Activated naive CD8-positive, alpha-beta T cell treated with anti-CD3 and anti-CD28 coated beads, Interleukin-2, amount 50 U/mL, for 24 hours (primary cell): ENCODE measurements around the gene CCR4.
"Not testable (repeated sequence)": the region's sequence is repeated elsewhere in the genome, so short reads cannot be mapped to it uniquely, and the experiment has no call there.

Experiments
- ATAC-seq: fragments of 150-1000 bp; cut with Tn5 transposase; one replicate; pipeline ENCODE4 v1.10.0; 2021
- DNase-seq: peaks from one replicate; pipeline ENCODE4 v3.0.0; 2021
- H3K27ac Mint-ChIP-seq: one replicate; pipeline ENCODE4 v1.8.0; 2021; ENCODE audit warnings: mild to moderate bottlenecking, mixed read lengths
- H3K27me3 Mint-ChIP-seq: one replicate; pipeline ENCODE4 v1.8.0; 2021; ENCODE audit warnings: mixed read lengths
- H3K36me3 Mint-ChIP-seq: one replicate; pipeline ENCODE4 v1.8.0; 2021; ENCODE audit warnings: low read depth, mixed read lengths
- H3K4me1 Mint-ChIP-seq: one replicate; pipeline ENCODE4 v1.8.0; 2021; ENCODE audit warnings: mixed read lengths
- H3K4me3 Mint-ChIP-seq: one replicate; pipeline ENCODE4 v1.8.0; 2021; ENCODE audit warnings: mild to moderate bottlenecking, moderate library complexity, mixed read lengths
- H3K9me3 Mint-ChIP-seq: one replicate; pipeline ENCODE4 v1.8.0; 2021; ENCODE audit warnings: mixed read lengths

Gene CCR4

DNA sequence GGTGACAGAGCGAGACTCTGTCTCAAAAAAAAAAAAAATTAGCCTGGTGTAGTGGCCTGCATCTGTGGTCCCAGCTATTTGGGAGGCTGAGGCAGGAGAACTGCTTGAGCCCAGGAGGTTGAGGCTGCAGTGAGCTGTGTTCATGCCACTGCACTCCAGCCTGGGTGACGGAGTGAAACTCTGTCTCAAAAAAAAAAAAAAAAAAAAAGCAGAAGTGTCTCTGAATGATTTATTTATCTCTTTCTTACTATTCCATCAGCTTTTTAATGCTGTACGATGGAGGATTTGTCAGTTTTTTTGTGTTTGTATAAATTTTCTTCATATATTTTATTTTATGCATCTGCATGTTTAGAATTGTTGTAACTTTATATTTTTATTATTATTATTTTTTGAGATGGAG, 33.5 kb downstream of the CCR4 start:
- H3K36me3 Mint-ChIP-seq, H3K27me3 Mint-ChIP-seq: not testable (repeated sequence)

DNA sequence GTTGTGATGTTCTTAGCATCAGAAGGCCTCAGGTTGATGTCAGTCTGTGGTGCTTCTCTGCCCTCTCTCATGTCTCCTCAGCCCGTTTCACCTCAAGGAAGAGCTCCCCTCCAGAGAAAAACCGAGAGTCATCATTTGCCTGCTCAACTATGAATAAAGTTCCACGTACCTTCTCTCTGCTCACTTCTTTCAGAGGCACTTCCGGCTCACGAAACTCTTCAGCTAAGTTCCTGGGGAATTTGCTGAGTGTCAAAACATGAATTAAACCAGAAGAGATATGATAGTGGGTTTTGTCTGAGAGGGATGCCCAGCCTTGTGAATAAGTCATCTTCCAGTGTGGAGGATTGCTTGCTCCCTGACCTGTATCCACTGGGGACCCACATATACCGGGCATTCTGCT, 37.7 kb downstream of the CCR4 start:
- peaks cover 39% of the 10 kb centered on the region for H3K4me1 Mint-ChIP-seq
- H3K27me3 Mint-ChIP-seq, result no peaks in the 10 kb centered on the region
- H3K4me3 Mint-ChIP-seq, result peak overlapping the region; percentile 28
- ATAC-seq, result no peak
- H3K27ac Mint-ChIP-seq, result peak overlapping the region; percentile 53
- peaks cover 17% of the 10 kb centered on the region for H3K36me3 Mint-ChIP-seq
- DNase-seq, result no peak
- H3K9me3 Mint-ChIP-seq, result no peaks in the 10 kb centered on the region

More for the DNA sequence above, 33.5 kb downstream of the CCR4 start:
- not testable (repeated sequence) for ATAC-seq, H3K4me3 Mint-ChIP-seq, H3K9me3 Mint-ChIP-seq, DNase-seq, H3K27ac Mint-ChIP-seq, H3K4me1 Mint-ChIP-seq

DNA sequence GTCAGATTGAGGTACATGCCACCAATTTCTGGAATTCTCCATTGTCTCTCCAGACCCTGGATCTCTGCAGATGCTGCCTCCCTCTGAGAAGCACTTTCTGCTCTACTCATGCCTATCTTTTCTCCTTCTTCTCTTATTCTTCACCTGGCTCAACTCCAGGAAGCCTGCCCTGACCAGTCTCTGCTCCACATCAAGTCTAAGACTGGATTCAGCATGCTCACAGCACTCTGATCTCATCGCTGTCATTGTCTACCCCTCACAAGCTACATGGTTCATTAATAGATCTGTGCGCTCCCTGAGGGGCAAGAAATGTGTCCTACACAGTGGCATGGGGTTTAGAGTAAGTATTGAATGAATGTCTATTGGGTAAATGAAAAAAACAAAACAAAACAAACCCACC, 38.7 kb downstream of the CCR4 start:
- H3K4me3 Mint-ChIP-seq, result peak overlapping the region; percentile 12
- ATAC-seq, result no peak
- peaks cover 19% of the 10 kb centered on the region for H3K36me3 Mint-ChIP-seq

DNA sequence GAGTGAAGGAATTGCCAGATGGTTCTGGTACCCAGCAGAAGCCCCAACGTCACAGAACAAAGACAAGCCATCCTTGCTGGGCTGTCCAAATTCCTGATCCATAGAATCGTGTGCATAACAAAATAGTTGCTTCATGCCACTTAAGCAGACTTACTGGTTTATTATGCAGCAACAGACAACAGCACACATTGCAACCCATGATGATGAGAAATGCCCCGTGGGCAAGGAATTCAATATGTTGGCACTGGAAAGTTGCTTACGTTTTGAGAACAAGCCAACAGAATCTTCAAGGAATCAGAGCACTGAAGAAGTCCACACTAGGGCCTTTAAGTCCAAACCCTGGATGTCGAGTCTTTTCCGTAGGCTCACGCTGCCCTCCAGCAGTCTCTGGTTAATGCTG, 40.3 kb downstream of the CCR4 start:
- Mint-ChIP-seq H3K4me3 (peak overlapping the region; percentile 64), H3K27ac (peak overlapping the region; percentile 96), H3K4me1 (peaks cover 65% of the 10 kb centered on the region), H3K9me3 (no peaks in the 10 kb centered on the region), H3K27me3 (no peaks in the 10 kb centered on the region), H3K36me3 (peaks cover 21% of the 10 kb centered on the region)
- ATAC-seq (no peak), DNase-seq (no peak)

More for the DNA sequence above, 38.7 kb downstream of the CCR4 start:
- no peak overlapping the region for H3K27ac Mint-ChIP-seq
- no peak for DNase-seq
- H3K9me3 Mint-ChIP-seq, result no peaks in the 10 kb centered on the region
- H3K4me1 Mint-ChIP-seq, result peaks cover 48% of the 10 kb centered on the region
- no peaks in the 10 kb centered on the region for H3K27me3 Mint-ChIP-seq

DNA sequence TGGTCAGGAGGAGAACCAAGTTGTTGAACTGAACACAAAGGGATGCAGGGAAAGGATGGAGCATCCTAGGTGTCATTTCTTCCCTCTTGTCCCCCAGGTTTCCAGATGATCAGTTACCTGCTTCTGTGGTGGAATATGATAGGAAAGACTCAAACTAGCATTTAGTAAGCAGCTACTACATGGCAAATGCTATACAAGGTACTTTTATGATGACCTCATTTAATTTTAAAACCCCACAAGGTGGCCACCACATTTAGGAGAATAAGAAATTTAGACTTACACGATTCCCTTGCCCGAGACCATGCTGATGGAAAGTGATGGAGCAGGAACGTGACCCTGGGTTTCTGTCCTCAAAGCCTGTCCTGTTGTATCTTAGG, 40.9 kb downstream of the CCR4 start:
- H3K4me1 Mint-ChIP-seq, result peaks cover 69% of the 10 kb centered on the region
- H3K4me3 Mint-ChIP-seq, result peak overlapping the region; percentile 64
- DNase-seq (no peak), ATAC-seq (peak; percentile 1)
- no peaks in the 10 kb centered on the region for H3K9me3 Mint-ChIP-seq
- H3K36me3 Mint-ChIP-seq, result peaks cover 22% of the 10 kb centered on the region
- H3K27me3 Mint-ChIP-seq, result no peaks in the 10 kb centered on the region
- peak overlapping the region; percentile 96 for H3K27ac Mint-ChIP-seq

DNA sequence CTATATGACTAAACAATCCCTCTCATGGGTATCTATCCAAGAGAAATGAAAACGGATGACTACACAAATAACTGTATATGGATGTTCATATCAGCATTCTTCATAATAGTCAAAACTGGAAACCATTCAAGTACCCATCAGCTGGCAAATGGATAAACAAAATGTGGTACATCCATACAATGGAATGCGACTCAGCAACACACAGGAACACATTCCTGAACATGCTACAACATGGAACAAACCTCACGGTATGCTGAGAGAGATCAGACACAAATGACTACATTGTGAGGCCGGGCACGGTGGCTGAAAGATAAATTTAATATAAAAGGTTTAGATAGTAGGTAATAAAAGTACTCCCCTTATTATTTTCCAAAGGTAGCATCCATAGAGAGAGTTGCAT, 42.6 kb downstream of the CCR4 start:
- H3K9me3 Mint-ChIP-seq, result no peaks in the 10 kb centered on the region
- H3K36me3 Mint-ChIP-seq, result peaks cover 32% of the 10 kb centered on the region
- no peak overlapping the region for H3K4me3 Mint-ChIP-seq
- no peak for DNase-seq
- H3K27me3 Mint-ChIP-seq, result no peaks in the 10 kb centered on the region
- H3K4me1 Mint-ChIP-seq, result peaks cover 80% of the 10 kb centered on the region
- peak overlapping the region; percentile 96 for H3K27ac Mint-ChIP-seq
- no peak for ATAC-seq

DNA sequence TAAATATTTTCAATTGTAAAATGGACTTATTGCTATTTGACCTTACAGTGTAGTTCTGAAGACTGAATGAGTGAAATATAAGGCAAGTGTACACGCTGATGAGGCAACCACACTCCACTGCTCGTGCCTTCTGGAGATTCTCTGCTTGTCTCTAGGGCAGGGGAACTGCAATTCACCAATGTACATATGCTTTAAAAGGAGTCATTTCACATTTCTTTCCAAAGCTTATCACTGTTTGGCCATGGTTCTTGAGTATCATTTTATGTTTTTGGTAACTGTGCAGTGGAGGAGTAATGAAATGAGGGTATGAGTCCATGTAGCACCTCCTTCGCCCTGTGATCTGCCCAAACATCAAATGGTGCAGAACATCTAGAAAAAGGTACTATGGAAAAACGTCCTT, 43.7 kb downstream of the CCR4 start:
- ATAC-seq, result no peak
- Mint-ChIP-seq H3K4me1 (peaks cover 83% of the 10 kb centered on the region), H3K4me3 (no peak overlapping the region), H3K9me3 (no peaks in the 10 kb centered on the region), H3K27me3 (no peaks in the 10 kb centered on the region), H3K36me3 (peaks cover 31% of the 10 kb centered on the region), H3K27ac (peak overlapping the region; percentile 38)
- no peak for DNase-seq

DNA sequence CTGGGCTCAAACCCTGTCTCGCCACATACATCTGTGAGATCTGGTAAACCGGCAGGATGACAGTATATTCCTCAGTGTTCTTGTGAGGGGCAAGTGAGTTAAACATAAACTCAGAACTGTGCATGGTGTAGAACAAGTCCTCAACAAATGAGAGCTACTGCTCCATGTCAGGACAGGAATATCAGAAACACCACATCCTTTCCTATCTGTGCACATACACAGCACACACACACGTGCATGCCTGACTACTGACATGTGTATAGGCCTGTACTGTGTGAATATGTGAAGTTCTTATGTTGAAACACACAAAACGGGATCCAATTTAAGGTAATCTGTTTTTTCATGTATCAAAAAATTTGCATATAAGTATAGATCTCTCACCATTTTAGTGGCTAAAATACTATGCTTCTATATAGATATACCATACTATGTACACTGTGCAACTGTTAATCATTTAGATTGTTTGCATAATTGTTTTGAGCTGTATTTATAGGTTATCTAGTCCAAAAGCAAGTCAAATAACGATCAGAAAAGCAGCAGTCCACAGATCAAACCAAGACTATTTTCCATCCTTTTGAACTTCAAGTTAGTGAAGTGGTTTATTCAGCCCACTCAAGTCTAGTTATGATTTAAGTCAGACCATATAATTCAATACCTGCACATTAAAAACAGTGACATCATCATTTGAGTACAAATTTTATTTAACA, 44.8 kb downstream of the CCR4 start:
- peak overlapping the region; percentile 80 for H3K27ac Mint-ChIP-seq
- H3K36me3 Mint-ChIP-seq, result peaks cover 38% of the 10 kb centered on the region
- H3K9me3 Mint-ChIP-seq, result no peaks in the 10 kb centered on the region
- H3K4me3 Mint-ChIP-seq, result no peak overlapping the region
- peak; percentile 42 for ATAC-seq
- no peak for DNase-seq
- peaks cover 91% of the 10 kb centered on the region for H3K4me1 Mint-ChIP-seq
- H3K27me3 Mint-ChIP-seq, result no peaks in the 10 kb centered on the region

DNA sequence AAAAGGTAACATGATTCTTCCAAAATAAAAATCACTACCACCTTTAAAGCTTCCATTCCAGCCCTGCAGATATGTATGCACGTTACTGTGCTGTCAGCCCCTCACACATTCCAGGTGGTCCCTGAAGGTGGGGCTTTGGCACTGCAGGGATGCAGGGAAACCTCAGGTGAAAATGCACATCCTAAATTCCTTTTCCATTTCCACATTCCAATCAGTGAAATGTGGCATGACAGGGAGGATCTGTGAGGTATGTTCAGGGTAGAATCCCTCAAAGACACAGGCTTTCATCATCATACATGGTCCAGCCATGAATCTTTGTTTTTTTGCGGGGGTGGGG, 45.3 kb downstream of the CCR4 start:
- no peaks in the 10 kb centered on the region for H3K9me3 Mint-ChIP-seq
- H3K4me1 Mint-ChIP-seq, result peaks cover 92% of the 10 kb centered on the region
- DNase-seq, result no peak
- H3K36me3 Mint-ChIP-seq, result peaks cover 41% of the 10 kb centered on the region
- no peaks in the 10 kb centered on the region for H3K27me3 Mint-ChIP-seq
- H3K27ac Mint-ChIP-seq, result peak overlapping the region; percentile 80
- no peak overlapping the region for H3K4me3 Mint-ChIP-seq
- no peak for ATAC-seq

DNA sequence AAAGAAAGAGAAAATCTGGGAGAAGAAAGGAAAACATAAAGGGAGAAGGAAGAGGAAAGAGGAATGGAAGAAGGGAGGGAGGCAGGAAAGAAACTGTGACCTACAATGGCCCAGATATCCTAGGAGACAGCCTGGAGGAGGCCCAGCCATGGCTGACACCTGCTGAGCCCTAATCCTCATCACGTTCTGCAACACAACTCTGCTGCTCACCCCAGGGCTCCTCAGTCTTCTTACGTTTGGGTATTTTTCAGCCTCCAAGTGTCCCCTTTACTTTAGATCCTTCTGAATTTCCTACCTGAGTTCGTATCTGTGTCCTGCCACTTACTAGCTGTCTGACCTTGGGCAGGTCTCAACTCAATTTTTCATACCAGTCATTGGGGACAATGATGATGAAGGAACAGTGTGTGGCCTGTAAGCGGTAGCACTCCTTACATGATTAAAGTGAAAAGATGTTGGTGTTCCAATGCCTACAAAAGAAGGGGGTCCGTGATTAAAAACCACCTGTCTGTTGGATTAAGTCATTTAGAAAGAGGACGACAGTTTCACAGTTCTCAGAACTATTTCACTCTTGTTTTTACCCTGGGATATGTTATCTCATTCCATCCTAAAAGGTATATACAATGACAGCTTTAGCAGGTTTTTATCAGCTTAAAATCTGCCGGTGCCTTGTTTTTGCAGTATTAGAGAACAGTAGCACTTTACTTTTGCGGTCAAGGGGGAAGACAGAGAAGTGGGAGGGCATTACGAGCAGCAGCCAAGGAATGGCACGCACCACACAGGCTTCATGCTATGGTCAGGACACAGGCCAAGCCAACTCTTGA, 47.4 kb downstream of the CCR4 start:
- ATAC-seq (peak; percentile 31), DNase-seq (no peak)
- Mint-ChIP-seq H3K27ac (peak overlapping the region; percentile 83), H3K4me3 (peak overlapping the region; percentile 43), H3K9me3 (no peaks in the 10 kb centered on the region), H3K27me3 (no peaks in the 10 kb centered on the region), H3K36me3 (peaks cover 43% of the 10 kb centered on the region), H3K4me1 (peaks cover 89% of the 10 kb centered on the region)

DNA sequence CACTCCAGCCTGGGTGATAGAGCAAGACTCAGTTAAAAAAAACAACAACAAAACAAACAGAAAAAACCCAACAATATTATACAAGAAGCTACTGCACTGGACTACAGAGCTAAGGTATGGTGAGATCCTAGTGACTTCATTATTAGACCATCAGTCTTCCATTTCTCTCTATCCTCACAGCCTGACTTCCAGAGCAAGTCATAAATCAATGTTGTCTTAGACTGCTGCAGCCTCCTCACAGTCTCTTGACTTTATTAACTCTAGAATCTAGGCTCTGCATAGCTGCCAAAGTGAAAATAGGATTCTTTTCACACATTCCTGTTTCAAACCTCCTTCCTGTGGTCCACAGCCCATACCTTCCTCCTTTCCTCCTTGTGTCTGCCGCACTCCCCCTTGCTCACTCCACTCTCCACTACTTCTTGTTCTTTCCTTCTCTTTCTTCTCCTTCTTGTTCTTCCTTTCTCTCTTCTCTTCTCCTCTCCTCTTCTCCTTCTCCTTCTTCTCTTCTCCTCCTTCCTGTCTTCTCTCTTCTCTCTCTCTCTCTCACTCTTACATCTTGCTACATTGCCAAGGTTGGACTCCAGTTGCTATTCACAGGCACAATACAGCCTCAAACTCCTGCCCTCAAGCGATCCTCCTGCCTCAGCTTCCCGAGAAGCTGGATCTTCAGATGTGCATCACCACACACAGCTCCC, 49.4 kb downstream of the CCR4 start:
- H3K9me3 Mint-ChIP-seq, result no peaks in the 10 kb centered on the region
- no peak for ATAC-seq
- H3K27ac Mint-ChIP-seq, result peak overlapping the region; percentile 40
- DNase-seq, result no peak
- H3K4me3 Mint-ChIP-seq, result no peak overlapping the region
- H3K4me1 Mint-ChIP-seq, result peaks cover 77% of the 10 kb centered on the region
- H3K36me3 Mint-ChIP-seq, result peaks cover 51% of the 10 kb centered on the region
- H3K27me3 Mint-ChIP-seq, result no peaks in the 10 kb centered on the region

DNA sequence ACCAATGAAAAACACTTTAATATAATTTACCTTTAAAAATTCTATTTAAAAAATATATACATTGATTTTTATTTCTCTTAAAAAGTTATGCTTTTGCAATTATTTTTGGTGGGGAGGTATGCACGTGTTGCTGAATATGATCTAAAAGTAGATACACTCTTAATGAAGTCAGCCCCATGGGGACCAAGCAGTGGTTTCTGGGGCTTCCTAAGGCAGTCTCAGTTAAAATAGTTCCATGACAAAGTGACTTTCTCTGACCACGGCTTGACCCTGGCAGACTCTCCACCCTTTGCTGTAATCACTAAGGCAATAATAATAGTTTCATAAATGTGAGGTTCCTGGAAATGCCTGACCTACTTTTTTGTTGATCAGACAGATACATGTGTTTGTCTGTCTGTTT, 50.4 kb downstream of the CCR4 start:
- peaks cover 77% of the 10 kb centered on the region for H3K4me1 Mint-ChIP-seq
- peaks cover 49% of the 10 kb centered on the region for H3K36me3 Mint-ChIP-seq
- no peak for DNase-seq
- no peak overlapping the region for H3K27ac Mint-ChIP-seq
- no peaks in the 10 kb centered on the region for H3K9me3 Mint-ChIP-seq
- peak; percentile 56 for ATAC-seq
- H3K27me3 Mint-ChIP-seq, result no peaks in the 10 kb centered on the region
- H3K4me3 Mint-ChIP-seq, result no peak overlapping the region

DNA sequence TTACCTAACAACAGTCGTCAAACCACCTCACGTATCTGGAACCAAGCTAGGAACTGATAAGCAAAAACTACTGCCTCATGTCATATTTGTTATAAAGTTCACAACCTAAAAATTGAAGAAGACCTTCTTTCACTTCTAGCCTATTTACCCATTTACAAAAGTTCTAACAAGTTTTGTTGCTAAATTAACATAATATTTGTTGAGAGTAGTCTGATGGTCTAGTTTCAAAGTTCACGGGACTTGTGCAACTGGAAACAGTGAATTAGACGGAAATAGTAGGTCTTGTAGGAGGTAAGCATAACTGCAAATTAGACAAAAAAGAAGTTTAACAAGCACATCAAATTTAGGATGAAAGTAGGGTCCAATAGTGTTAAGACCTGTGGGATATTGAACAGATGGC, 51.9 kb downstream of the CCR4 start:
- H3K27ac Mint-ChIP-seq, result no peak overlapping the region
- H3K4me1 Mint-ChIP-seq, result peaks cover 80% of the 10 kb centered on the region
- ATAC-seq, result no peak
- no peak for DNase-seq
- H3K27me3 Mint-ChIP-seq, result no peaks in the 10 kb centered on the region
- no peak overlapping the region for H3K4me3 Mint-ChIP-seq
- H3K9me3 Mint-ChIP-seq, result peaks cover 2% of the 10 kb centered on the region
- peaks cover 49% of the 10 kb centered on the region for H3K36me3 Mint-ChIP-seq

DNA sequence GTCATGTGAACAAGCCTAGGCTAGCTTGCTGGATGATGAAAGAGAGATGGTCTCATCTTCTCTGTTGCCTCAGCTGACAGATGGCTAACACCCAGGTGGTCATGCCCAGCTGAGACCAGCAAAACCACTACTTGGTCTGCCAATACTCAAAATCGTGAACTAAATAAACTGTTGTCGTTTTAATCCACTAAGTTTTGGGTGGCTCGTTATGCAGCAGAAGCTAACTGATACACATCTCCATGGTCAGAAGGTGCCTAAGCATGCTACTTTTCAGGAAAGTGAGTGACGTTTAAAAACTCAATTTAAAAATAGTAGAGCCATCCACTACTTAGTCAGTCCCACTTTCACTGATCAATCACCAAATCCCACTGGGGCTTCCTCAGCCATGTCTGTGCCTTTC, 52.8 kb downstream of the CCR4 start:
- peaks cover 74% of the 10 kb centered on the region for H3K4me1 Mint-ChIP-seq
- no peak for ATAC-seq
- DNase-seq, result no peak
- peaks cover 6% of the 10 kb centered on the region for H3K9me3 Mint-ChIP-seq
- H3K4me3 Mint-ChIP-seq, result no peak overlapping the region
- no peak overlapping the region for H3K27ac Mint-ChIP-seq
- H3K27me3 Mint-ChIP-seq, result no peaks in the 10 kb centered on the region
- H3K36me3 Mint-ChIP-seq, result peaks cover 45% of the 10 kb centered on the region

DNA sequence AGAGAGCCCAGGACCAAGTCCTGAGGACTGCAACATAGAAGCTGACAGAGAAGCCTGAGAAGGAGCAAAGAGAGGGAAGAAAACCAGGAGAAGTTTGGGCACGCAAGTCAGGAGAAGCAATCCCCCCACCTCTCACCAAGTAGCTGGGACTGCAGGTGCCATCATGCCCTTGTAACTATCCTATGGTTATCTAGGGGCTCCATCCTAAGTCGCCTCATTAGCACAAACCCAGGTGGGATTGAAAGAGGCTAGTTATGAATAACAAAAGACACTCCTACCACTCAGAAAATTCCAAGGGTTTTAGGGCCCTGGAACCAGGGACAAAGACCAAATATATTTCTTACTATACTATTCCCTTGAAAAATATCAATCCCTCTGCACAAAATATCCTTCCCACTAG, 53.5 kb downstream of the CCR4 start:
- Mint-ChIP-seq H3K36me3 (peaks cover 48% of the 10 kb centered on the region), H3K4me1 (peaks cover 69% of the 10 kb centered on the region), H3K27ac (peak overlapping the region; percentile 64), H3K9me3 (peaks cover 6% of the 10 kb centered on the region), H3K4me3 (no peak overlapping the region), H3K27me3 (no peaks in the 10 kb centered on the region)
- DNase-seq, result no peak
- ATAC-seq, result no peak
